GM18858 (cell line): Measurements from ENCODE around the gene ASB2.

Experiments
- ATAC-seq: cut with Tn5 transposase; IDR thresholded peaks from one replicate; pipeline ENCODE4 v1.9.1; 2021; ENCODE audit not compliant: unreplicated experiment

Gene ASB2

GRCh38 chr14:93980456-93981201 is 4.3 kb upstream of the ASB2 start:
- ATAC-seq = no peak

- ATAC-seq = no peak
Measured at GRCh38 chr14:93978735-93979134, 2.4 kb upstream of the ASB2 start.

GRCh38 chr14:93977790-93978581 is 1.6 kb upstream of the ASB2 start:
- ATAC-seq = peak; percentile 52

GRCh38 chr14:93977171-93977570 is 801 bp upstream of the ASB2 start:
- no peak for ATAC-seq

GRCh38 chr14:93975791-93976476 is 436 bp downstream of the ASB2 start:
- peak; percentile 64 for ATAC-seq

GRCh38 chr14:93974833-93975232 is 1.5 kb downstream of the ASB2 start:
- no peak for ATAC-seq

GRCh38 chr14:93974299-93974698 is 2.1 kb downstream of the ASB2 start:
- ATAC-seq = no peak

- ATAC-seq = no peak
Measured at GRCh38 chr14:93973607-93974006, 2.8 kb downstream of the ASB2 start.

GRCh38 chr14:93972618-93973205 is 3.7 kb downstream of the ASB2 start:
- no peak for ATAC-seq

GRCh38 chr14:93971635-93972027 is 4.7 kb downstream of the ASB2 start:
- peak; percentile 11 for ATAC-seq

- ATAC-seq = peak; percentile 20
Measured at GRCh38 chr14:93970965-93971634, 5.3 kb downstream of the ASB2 start.

GRCh38 chr14:93970585-93970964 is 5.8 kb downstream of the ASB2 start:
- ATAC-seq = no peak

GRCh38 chr14:93969082-93969828 is 7.1 kb downstream of the ASB2 start:
- ATAC-seq = no peak

- ATAC-seq = peak; percentile 48
Measured at GRCh38 chr14:93967637-93968250, 8.6 kb downstream of the ASB2 start.

GRCh38 chr14:93965946-93966474 is 10.4 kb downstream of the ASB2 start:
- no peak for ATAC-seq

- ATAC-seq = no peak
Measured at GRCh38 chr14:93965287-93965821, 11.0 kb downstream of the ASB2 start.

GRCh38 chr14:93964820-93965286 is 11.5 kb downstream of the ASB2 start:
- ATAC-seq = no peak

GRCh38 chr14:93964281-93964680 is 12.1 kb downstream of the ASB2 start:
- ATAC-seq = no peak

GRCh38 chr14:93963692-93964091 is 12.7 kb downstream of the ASB2 start:
- ATAC-seq = no peak
